H1 (cell line): Measurements from ENCODE around the gene NOTCH2.

Source experiments
- CEBPB ChIP-seq: IDR thresholded peaks from 2 replicates; pipeline ENCODE4 v1.6.1; 2012; ENCODE audit warnings: low read depth, low read length
- EP300 ChIP-seq, 2 experiments: IDR thresholded peaks; 1 replicate in 1 of 2; 2 replicates in 1 of 2; pipeline ENCODE4 v1.6.1; 2011 to 2012; ENCODE audit warnings: low read depth in 2 of 2, low read length in 2 of 2, mild to moderate bottlenecking in 2 of 2, borderline replicate concordance in 1 of 2, inconsistent platforms in 1 of 2, moderate library complexity in 1 of 2
- EZH2 ChIP-seq: fragments of 200-600 bp; sonication (generic); IDR thresholded peaks from 2 replicates; pipeline ENCODE4 v1.7.1; 2012; ENCODE audit warnings: low read depth, mild to moderate bottlenecking, moderate library complexity, low read length, inconsistent platforms; ENCODE audit not compliant: severe bottlenecking
- HDAC2 ChIP-seq, 2 experiments: fragments of 300-600 bp in 1 of 2; sonication (generic) in 1 of 2; IDR thresholded peaks; 2 replicates each; pipeline ENCODE4 v1.6.1; 2011 to 2012; ENCODE audit warnings: low read depth in 2 of 2, low read length in 2 of 2, mild to moderate bottlenecking in 2 of 2, moderate library complexity in 2 of 2, borderline replicate concordance in 1 of 2, inconsistent platforms in 1 of 2
- JUND ChIP-seq: IDR thresholded peaks from 2 replicates; pipeline ENCODE4 v1.6.1; 2011; ENCODE audit warnings: mild to moderate bottlenecking, improper control_type of control experiment, low read length
- POLR2AphosphoS5 ChIP-seq: IDR thresholded peaks from 2 replicates; pipeline ENCODE4 v1.6.1; 2011; ENCODE audit warnings: low read depth, low read length
- RFX5 ChIP-seq: IDR thresholded peaks from 2 replicates; pipeline ENCODE4 v1.6.1; 2011; ENCODE audit warnings: low read depth, low read length, improper control_type of control experiment, borderline replicate concordance
- SP2 ChIP-seq: IDR thresholded peaks from 2 replicates; pipeline ENCODE4 v1.6.1; 2012; ENCODE audit warnings: mild to moderate bottlenecking, low read length, inconsistent platforms
- YY1 ChIP-seq: IDR thresholded peaks from 2 replicates; pipeline ENCODE4 v1.6.1; 2011; ENCODE audit warnings: low read depth, mild to moderate bottlenecking, low read length
- TF ChIP-seq, protein P1 (sequence below), 3 experiments: IDR thresholded peaks; 1 replicate in 2 of 3; 2 replicates in 1 of 3; pipeline versions ENCODE4 v1.5.1 to v1.6.1; 2011; ENCODE audit warnings: low read length in 3 of 3, mild to moderate bottlenecking in 3 of 3, inconsistent platforms in 2 of 3, low read depth in 1 of 3, moderate library complexity in 1 of 3; ENCODE audit not compliant: insufficient read depth in 1 of 3; ENCODE audit errors: control extremely low read depth in 1 of 3

GRCh38 chr1:119909890-119910596 is 159.4 kb downstream of the NOTCH2 start:
- TF ChIP-seq POLR2AphosphoS5 (no peak), JUND (no peak), SP2 (no peak), HDAC2 (IDR thresholded peaks at IDR 0.05; ENCODE audit: borderline replicate concordance in 1 of 2, low read depth in 2 of 2, low read length in 2 of 2) (no peak), EP300 (IDR thresholded peaks at IDR 0.05; ENCODE audit: borderline replicate concordance in 1 of 2, low read depth in 2 of 2, low read length in 2 of 2) (no peak), RFX5 (no peak), YY1 (no peak), EZH2 (no peak), CEBPB (no peak)
- TF ChIP-seq, protein P1, sequence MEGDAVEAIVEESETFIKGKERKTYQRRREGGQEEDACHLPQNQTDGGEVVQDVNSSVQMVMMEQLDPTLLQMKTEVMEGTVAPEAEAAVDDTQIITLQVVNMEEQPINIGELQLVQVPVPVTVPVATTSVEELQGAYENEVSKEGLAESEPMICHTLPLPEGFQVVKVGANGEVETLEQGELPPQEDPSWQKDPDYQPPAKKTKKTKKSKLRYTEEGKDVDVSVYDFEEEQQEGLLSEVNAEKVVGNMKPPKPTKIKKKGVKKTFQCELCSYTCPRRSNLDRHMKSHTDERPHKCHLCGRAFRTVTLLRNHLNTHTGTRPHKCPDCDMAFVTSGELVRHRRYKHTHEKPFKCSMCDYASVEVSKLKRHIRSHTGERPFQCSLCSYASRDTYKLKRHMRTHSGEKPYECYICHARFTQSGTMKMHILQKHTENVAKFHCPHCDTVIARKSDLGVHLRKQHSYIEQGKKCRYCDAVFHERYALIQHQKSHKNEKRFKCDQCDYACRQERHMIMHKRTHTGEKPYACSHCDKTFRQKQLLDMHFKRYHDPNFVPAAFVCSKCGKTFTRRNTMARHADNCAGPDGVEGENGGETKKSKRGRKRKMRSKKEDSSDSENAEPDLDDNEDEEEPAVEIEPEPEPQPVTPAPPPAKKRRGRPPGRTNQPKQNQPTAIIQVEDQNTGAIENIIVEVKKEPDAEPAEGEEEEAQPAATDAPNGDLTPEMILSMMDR (IDR thresholded peaks at IDR 0.05; ENCODE audit: control extremely low read depth in 1 of 3, insufficient read depth in 1 of 3, low read depth in 1 of 3, low read length in 3 of 3): no peak
